ENCODE measurements around the gene KCNJ9.
"Not testable (repeated sequence)": the region's sequence is repeated elsewhere in the genome, so short reads cannot be mapped to it uniquely, and the experiment has no call there.

KCNJ9 gene

GRCh38 chr1:160122978-160123495 lies 41.7 kb downstream of the KCNJ9 start:
- no peaks in the 10 kb centered on the region for H3K36me3 ChIP-seq (ENCODE audit: control insufficient read depth in 4 of 4, insufficient read depth in 4 of 4, low read length in 3 of 4)
- H3K4me3 ChIP-seq (ENCODE audit: control insufficient read depth in 1 of 7, extremely low read depth in 1 of 7, insufficient read depth in 4 of 7, low read depth in 2 of 7, low read length in 6 of 7) = no peak overlapping the region
- POLR2A ChIA-PET = no interaction called here
- 100% methylated on average over 9 of the region's 16 CpGs for WGBS (ENCODE audit: insufficient coverage)
- CTCF ChIA-PET = interaction anchor here (1.1 to 1.8 kb wide), 3 partner anchors 13 to 24 kb away, joined by 3 to 5 read pairs (median 4); partner anchors contain the start of gene IGSF8
- peaks cover 0 to 8% (median 0%) of the 10 kb centered on the region in 4 experiments for H3K4me1 ChIP-seq (ENCODE audit: control extremely low read depth in 1 of 4, control insufficient read depth in 4 of 4, insufficient read depth in 4 of 4, low read length in 3 of 4)
- no peak for DNase-seq
- H3K27me3 ChIP-seq (replicated peaks in 2 of 5; ENCODE audit: control insufficient read depth in 4 of 5, insufficient read depth in 5 of 5, low read length in 4 of 5) = no peaks in the 10 kb centered on the region
- no peaks in the 10 kb centered on the region for H3K9me3 ChIP-seq (ENCODE audit: control extremely low read depth in 1 of 5, control insufficient read depth in 4 of 5, insufficient read depth in 2 of 5, low read depth in 1 of 5, low read length in 4 of 5)
- H3K27ac ChIP-seq (ENCODE audit: insufficient read depth in 1 of 2, low read depth in 1 of 2, low read length in 2 of 2, poor library complexity in 1 of 2, severe bottlenecking in 2 of 2) = no peak overlapping the region

GRCh38 chr1:160123726-160124125 lies 42.4 kb downstream of the KCNJ9 start:
- H3K36me3 ChIP-seq (ENCODE audit: control insufficient read depth in 4 of 4, insufficient read depth in 4 of 4, low read length in 3 of 4) = no peaks in the 10 kb centered on the region
- no peak overlapping the region for H3K4me3 ChIP-seq (ENCODE audit: control insufficient read depth in 1 of 7, extremely low read depth in 1 of 7, insufficient read depth in 4 of 7, low read depth in 2 of 7, low read length in 6 of 7)
- no peak overlapping the region for H3K27ac ChIP-seq (ENCODE audit: insufficient read depth in 1 of 2, low read depth in 1 of 2, low read length in 2 of 2, poor library complexity in 1 of 2, severe bottlenecking in 2 of 2)
- peaks cover 0 to 7% (median 0%) of the 10 kb centered on the region in 4 experiments for H3K4me1 ChIP-seq (ENCODE audit: control extremely low read depth in 1 of 4, control insufficient read depth in 4 of 4, insufficient read depth in 4 of 4, low read length in 3 of 4)
- ChIA-PET POLR2A (no interaction called here), CTCF (interaction anchor here (1.1 to 1.8 kb wide), 4 partner anchors 14 to 25 kb away, joined by 3 to 5 read pairs (median 4); partner anchors contain the start of gene IGSF8)
- no peaks in the 10 kb centered on the region for H3K27me3 ChIP-seq (replicated peaks in 2 of 5; ENCODE audit: control insufficient read depth in 4 of 5, insufficient read depth in 5 of 5, low read length in 4 of 5)
- DNase-seq = no peak
- H3K9me3 ChIP-seq (ENCODE audit: control extremely low read depth in 1 of 5, control insufficient read depth in 4 of 5, insufficient read depth in 2 of 5, low read depth in 1 of 5, low read length in 4 of 5) = no peaks in the 10 kb centered on the region

- H3K27ac ChIP-seq (ENCODE audit: insufficient read depth in 1 of 2, low read depth in 1 of 2, low read length in 2 of 2, poor library complexity in 1 of 2, severe bottlenecking in 2 of 2) = no peak overlapping the region
- 90% methylated on average over 7 of the region's 8 CpGs for WGBS (ENCODE audit: insufficient coverage)
- CTCF ChIA-PET = interaction anchor here (1.1 kb wide), 1 partner anchor 19 kb away, joined by 3 read pairs; no protein-coding TSS in a partner anchor
- H3K27me3 ChIP-seq (replicated peaks in 2 of 5; ENCODE audit: control insufficient read depth in 4 of 5, insufficient read depth in 5 of 5, low read length in 4 of 5) = no peaks in the 10 kb centered on the region
- no peaks in the 10 kb centered on the region for H3K4me1 ChIP-seq (ENCODE audit: control extremely low read depth in 1 of 4, control insufficient read depth in 4 of 4, insufficient read depth in 4 of 4, low read length in 3 of 4)
- DNase-seq = no peak
- POLR2A ChIA-PET = no interaction called here
- H3K36me3 ChIP-seq (ENCODE audit: control insufficient read depth in 4 of 4, insufficient read depth in 4 of 4, low read length in 3 of 4) = no peaks in the 10 kb centered on the region
- H3K4me3 ChIP-seq (ENCODE audit: control insufficient read depth in 1 of 7, extremely low read depth in 1 of 7, insufficient read depth in 4 of 7, low read depth in 2 of 7, low read length in 6 of 7) = no peak overlapping the region
- H3K9me3 ChIP-seq (ENCODE audit: control extremely low read depth in 1 of 5, control insufficient read depth in 4 of 5, insufficient read depth in 2 of 5, low read depth in 1 of 5, low read length in 4 of 5) = no peaks in the 10 kb centered on the region
These were observed 43.6 kb downstream of the KCNJ9 start for GRCh38 chr1:160124705-160125478.

- Histone ChIP-seq H3K9me3 (ENCODE audit: control extremely low read depth in 1 of 5, control insufficient read depth in 4 of 5, insufficient read depth in 2 of 5, low read depth in 1 of 5, low read length in 4 of 5) (no peaks in the 10 kb centered on the region), H3K36me3 (ENCODE audit: control insufficient read depth in 4 of 4, insufficient read depth in 4 of 4, low read length in 3 of 4) (no peaks in the 10 kb centered on the region), H3K27ac (ENCODE audit: insufficient read depth in 1 of 2, low read depth in 1 of 2, low read length in 2 of 2, poor library complexity in 1 of 2, severe bottlenecking in 2 of 2) (no peak overlapping the region), H3K27me3 (replicated peaks in 2 of 5; ENCODE audit: control insufficient read depth in 4 of 5, insufficient read depth in 5 of 5, low read length in 4 of 5) (no peaks in the 10 kb centered on the region), H3K4me1 (ENCODE audit: control extremely low read depth in 1 of 4, control insufficient read depth in 4 of 4, insufficient read depth in 4 of 4, low read length in 3 of 4) (no peaks in the 10 kb centered on the region), H3K4me3 (ENCODE audit: control insufficient read depth in 1 of 7, extremely low read depth in 1 of 7, insufficient read depth in 4 of 7, low read depth in 2 of 7, low read length in 6 of 7) (no peak overlapping the region)
- no peak for DNase-seq
- WGBS (ENCODE audit: insufficient coverage) = 100% methylated on average over 1 of the region's 1 CpG
- ChIA-PET CTCF (no interaction called here), POLR2A (no interaction called here)
These were observed 44.4 kb downstream of the KCNJ9 start for GRCh38 chr1:160125746-160126145.

GRCh38 chr1:160126342-160126741 lies 45.0 kb downstream of the KCNJ9 start:
- H3K4me3 ChIP-seq (ENCODE audit: control insufficient read depth in 1 of 7, extremely low read depth in 1 of 7, insufficient read depth in 4 of 7, low read depth in 2 of 7, low read length in 6 of 7); DNase-seq; H3K27ac ChIP-seq (ENCODE audit: insufficient read depth in 1 of 2, low read depth in 1 of 2, low read length in 2 of 2, poor library complexity in 1 of 2, severe bottlenecking in 2 of 2); H3K4me1 ChIP-seq (ENCODE audit: control extremely low read depth in 1 of 4, control insufficient read depth in 4 of 4, insufficient read depth in 4 of 4, low read length in 3 of 4); CTCF ChIA-PET; H3K27me3 ChIP-seq (replicated peaks in 2 of 5; ENCODE audit: control insufficient read depth in 4 of 5, insufficient read depth in 5 of 5, low read length in 4 of 5); POLR2A ChIA-PET; H3K36me3 ChIP-seq (ENCODE audit: control insufficient read depth in 4 of 4, insufficient read depth in 4 of 4, low read length in 3 of 4); H3K9me3 ChIP-seq (ENCODE audit: control extremely low read depth in 1 of 5, control insufficient read depth in 4 of 5, insufficient read depth in 2 of 5, low read depth in 1 of 5, low read length in 4 of 5): not testable (repeated sequence)
- WGBS (ENCODE audit: insufficient coverage) = no CpG with 5 or more reads among the region's 4 CpGs

GRCh38 chr1:160127381-160127780 lies 46.0 kb downstream of the KCNJ9 start:
- no peak for DNase-seq
- H3K9me3 ChIP-seq (ENCODE audit: control extremely low read depth in 1 of 5, control insufficient read depth in 4 of 5, insufficient read depth in 2 of 5, low read depth in 1 of 5, low read length in 4 of 5) = no peaks in the 10 kb centered on the region
- no peak overlapping the region for H3K4me3 ChIP-seq (ENCODE audit: control insufficient read depth in 1 of 7, extremely low read depth in 1 of 7, insufficient read depth in 4 of 7, low read depth in 2 of 7, low read length in 6 of 7)
- H3K27me3 ChIP-seq (replicated peaks in 2 of 5; ENCODE audit: control insufficient read depth in 4 of 5, insufficient read depth in 5 of 5, low read length in 4 of 5) = no peaks in the 10 kb centered on the region
- ChIA-PET CTCF (interaction anchor here (0.6 to 1.2 kb wide), 3 partner anchors 21 to 60 kb away, joined by 3 read pairs; no protein-coding TSS in a partner anchor), POLR2A (no interaction called here)
- no peak overlapping the region for H3K27ac ChIP-seq (ENCODE audit: insufficient read depth in 1 of 2, low read depth in 1 of 2, low read length in 2 of 2, poor library complexity in 1 of 2, severe bottlenecking in 2 of 2)
- WGBS (ENCODE audit: insufficient coverage) = 94% methylated on average over 8 of the region's 9 CpGs
- H3K36me3 ChIP-seq (ENCODE audit: control insufficient read depth in 4 of 4, insufficient read depth in 4 of 4, low read length in 3 of 4) = no peaks in the 10 kb centered on the region
- H3K4me1 ChIP-seq (ENCODE audit: control extremely low read depth in 1 of 4, control insufficient read depth in 4 of 4, insufficient read depth in 4 of 4, low read length in 3 of 4) = no peaks in the 10 kb centered on the region

- 95% methylated on average over 6 of the region's 7 CpGs for WGBS (ENCODE audit: insufficient coverage)
- CTCF ChIA-PET = interaction anchor here (0.6 to 1.2 kb wide), 3 partner anchors 20 to 59 kb away, joined by 3 read pairs; no protein-coding TSS in a partner anchor
These were observed 46.7 kb downstream of the KCNJ9 start for GRCh38 chr1:160127865-160128523.

More at GRCh38 chr1:160127865-160128523, 46.7 kb downstream of the KCNJ9 start:
- Histone ChIP-seq H3K27ac (ENCODE audit: insufficient read depth in 1 of 2, low read depth in 1 of 2, low read length in 2 of 2, poor library complexity in 1 of 2, severe bottlenecking in 2 of 2) (no peak overlapping the region), H3K36me3 (ENCODE audit: control insufficient read depth in 4 of 4, insufficient read depth in 4 of 4, low read length in 3 of 4) (no peaks in the 10 kb centered on the region), H3K4me3 (ENCODE audit: control insufficient read depth in 1 of 7, extremely low read depth in 1 of 7, insufficient read depth in 4 of 7, low read depth in 2 of 7, low read length in 6 of 7) (no peak overlapping the region), H3K4me1 (ENCODE audit: control extremely low read depth in 1 of 4, control insufficient read depth in 4 of 4, insufficient read depth in 4 of 4, low read length in 3 of 4) (no peaks in the 10 kb centered on the region), H3K27me3 (replicated peaks in 2 of 5; ENCODE audit: control insufficient read depth in 4 of 5, insufficient read depth in 5 of 5, low read length in 4 of 5) (peaks cover 0 to 4% (median 0%) of the 10 kb centered on the region in 5 experiments), H3K9me3 (ENCODE audit: control extremely low read depth in 1 of 5, control insufficient read depth in 4 of 5, insufficient read depth in 2 of 5, low read depth in 1 of 5, low read length in 4 of 5) (no peaks in the 10 kb centered on the region)
- no peak for DNase-seq
- POLR2A ChIA-PET = no interaction called here
